ENCODE measurements around the gene PRKAR1B.

Gene PRKAR1B

GRCh38 chr7:536231-536630 is 190.8 kb downstream of the PRKAR1B start:
- DNase-seq = no peak

GRCh38 chr7:534959-535358 is 192.1 kb downstream of the PRKAR1B start:
- DNase-seq = no peak

GRCh38 chr7:534075-534474 is 193.0 kb downstream of the PRKAR1B start:
- DNase-seq = no peak

DNA sequence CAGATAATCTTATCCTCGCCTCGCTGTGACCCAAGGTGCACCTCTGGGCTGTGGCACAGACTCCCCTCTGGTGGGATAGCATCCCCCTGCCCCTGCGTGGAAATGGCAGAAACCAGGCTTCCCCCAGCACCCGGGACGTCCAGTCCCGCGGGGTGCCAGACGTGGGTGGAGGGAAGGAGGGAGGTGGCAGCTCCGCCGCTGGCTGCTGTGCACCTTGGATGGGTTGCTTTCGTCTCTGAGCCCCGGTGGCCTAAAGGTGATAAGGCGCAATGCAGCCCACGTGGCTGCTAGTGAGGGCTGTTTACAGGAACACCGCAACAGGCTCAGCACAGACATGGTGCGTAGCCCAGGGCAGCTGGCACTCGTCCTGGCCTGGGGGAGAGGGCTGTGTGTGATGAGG is 193.8 kb downstream of the PRKAR1B start:
- DNase-seq = no peak

GRCh38 chr7:532379-533143 is 194.5 kb downstream of the PRKAR1B start:
- no peak for DNase-seq

DNA sequence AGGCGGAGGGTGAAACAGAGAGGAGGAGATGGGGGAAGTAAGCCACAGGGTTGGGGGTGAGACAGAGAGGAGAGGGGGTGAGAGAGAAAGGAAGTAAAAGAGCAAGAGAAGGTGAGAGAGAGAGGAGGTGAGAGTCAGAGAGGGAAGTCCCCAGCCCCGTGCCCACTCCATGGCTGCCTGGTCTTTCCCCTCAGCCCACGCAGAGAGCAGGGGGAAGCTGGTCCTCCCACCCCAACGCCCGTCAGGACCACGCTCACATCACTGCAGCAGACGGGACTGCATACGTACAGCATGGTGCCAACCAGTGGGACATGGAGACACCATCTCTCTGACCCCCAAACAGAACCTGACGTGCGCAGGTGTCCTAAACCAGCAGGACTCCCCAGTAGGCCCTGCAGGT is 195.3 kb downstream of the PRKAR1B start:
- DNase-seq = peak; percentile 17

- no peak for DNase-seq
These were observed 198.6 kb downstream of the PRKAR1B start for GRCh38 chr7:528451-528850.

DNA sequence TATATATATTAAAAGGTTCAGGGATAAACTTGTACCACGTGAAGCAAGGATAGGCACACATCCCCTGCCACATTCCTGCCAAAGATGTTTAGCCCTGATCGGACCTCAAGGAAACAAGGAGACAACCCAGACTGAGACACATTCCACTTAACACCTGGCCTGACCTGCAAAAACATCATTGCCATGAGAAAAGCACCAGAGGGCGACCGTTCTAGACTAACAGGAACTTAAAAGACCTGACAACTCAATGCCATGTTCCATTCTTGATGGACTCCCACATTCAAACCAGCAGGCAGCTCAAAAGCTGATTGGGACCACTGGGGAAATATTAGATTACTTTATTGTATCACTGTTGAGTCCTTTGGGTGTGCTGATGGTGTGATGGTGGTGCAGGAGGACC is 199.4 kb downstream of the PRKAR1B start:
- DNase-seq = no peak

DNA sequence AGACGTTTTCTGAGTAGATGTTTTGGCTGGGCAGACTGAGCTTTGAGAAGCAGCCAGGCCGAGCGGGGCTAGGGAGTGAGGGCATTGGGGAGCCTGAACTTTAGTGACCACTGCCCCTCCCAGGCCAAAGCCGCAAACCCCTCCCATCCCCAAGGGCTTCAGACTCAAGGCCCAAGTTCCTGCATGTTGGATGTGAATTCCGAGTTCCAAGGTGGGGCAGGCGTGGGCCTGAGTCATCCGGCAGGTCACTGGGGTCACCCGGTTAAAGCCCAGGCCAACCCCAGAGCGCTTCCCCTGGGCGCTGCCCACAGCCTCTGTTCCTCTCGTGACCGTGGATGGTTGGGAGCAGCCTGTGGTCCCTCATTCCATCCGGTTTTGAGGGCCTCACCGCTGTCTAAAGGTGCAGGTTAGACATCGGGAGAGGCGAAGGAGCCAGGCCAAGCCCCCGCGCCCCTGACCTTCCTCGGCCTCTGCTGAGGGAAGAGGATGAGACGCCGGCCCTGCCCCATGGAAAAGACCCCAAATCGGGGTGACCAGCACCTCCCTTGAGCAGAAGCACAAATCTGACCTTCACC is 200.5 kb downstream of the PRKAR1B start:
- DNase-seq = no peak

GRCh38 chr7:525740-526139 is 201.3 kb downstream of the PRKAR1B start:
- DNase-seq = no peak

DNA sequence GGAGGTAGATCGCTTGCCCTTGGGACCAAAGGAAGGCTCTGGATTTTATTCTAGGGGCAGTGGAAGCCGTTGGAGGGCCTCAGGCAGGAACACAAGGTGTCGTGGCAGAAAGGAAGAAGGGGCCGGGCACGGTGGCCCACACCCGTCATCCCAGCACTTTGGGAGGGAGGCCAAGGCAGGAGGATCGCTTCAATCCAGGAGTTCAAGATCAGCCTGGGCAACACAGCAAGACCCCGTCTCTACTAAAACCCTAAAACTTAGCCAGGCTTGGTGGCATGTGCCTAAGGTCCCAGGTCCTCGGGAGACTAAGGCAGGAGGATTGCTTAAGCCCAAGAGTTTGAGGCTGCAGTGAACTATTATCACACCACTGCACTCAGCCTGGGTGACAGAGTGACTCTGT is 202.3 kb downstream of the PRKAR1B start:
- no peak for DNase-seq

- no peak for DNase-seq
These were observed 203.4 kb downstream of the PRKAR1B start for GRCh38 chr7:523347-524336.

DNA sequence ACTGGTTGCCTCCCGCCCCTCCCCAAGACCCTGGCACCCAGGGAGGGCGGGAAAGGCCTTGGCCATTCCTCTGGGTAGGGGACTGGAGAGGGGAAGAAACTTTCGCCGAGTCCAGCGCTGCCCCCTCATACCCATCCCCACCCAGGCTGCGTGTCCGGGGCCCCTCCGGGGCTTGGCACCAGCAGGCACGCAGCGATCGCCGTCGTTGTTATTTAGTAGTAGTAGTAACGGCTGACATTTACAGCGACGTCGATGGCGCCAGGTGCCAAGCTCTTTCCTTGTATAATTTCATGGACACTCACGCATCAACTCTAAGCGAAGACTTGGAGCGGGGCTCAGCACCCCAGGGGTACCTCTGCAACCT is 204.1 kb downstream of the PRKAR1B start:
- no peak for DNase-seq

- peak; percentile 29 for DNase-seq
These were observed 204.8 kb downstream of the PRKAR1B start for GRCh38 chr7:522071-522950.

- no peak for DNase-seq
These were observed 205.6 kb downstream of the PRKAR1B start for GRCh38 chr7:521221-522070.

DNA sequence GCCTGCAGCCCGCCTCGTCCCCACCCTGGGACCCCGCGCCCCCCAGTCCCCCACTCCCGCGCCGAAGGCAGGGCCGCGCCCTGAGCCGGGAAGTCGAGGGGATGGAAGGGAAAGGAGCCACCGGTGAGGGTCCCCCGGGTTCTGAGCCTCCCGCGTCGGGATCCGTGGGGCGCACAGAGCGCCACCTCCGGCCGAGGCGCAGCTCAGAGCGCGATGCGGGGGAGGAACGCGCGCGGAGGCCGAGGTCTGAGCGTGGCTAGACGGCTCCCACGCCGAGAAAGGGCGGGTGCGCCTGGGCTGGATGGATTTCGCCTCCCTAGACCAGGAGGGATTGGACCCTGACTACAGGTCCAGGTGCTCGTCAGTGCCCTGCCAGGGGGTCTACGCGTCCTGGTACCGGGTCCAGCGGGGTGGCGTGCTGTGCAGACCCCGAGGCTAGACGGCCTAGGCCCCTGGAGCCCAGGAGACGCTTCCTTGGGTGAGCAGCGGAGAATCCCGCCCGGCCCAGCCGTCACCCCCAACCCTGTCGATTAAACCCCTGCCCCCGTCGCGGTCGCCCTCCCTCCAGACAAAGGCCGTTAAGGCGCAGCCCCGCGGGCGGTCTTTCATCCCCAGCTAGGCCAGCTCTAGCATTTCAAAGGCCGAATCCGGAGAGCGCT is 206.4 kb downstream of the PRKAR1B start:
- no peak for DNase-seq

GRCh38 chr7:519484-520390 is 207.3 kb downstream of the PRKAR1B start, which contains the start of gene PDGFA:
PDGFA (minus strand) TSS chr7:519846; CDS start chr7:519001, 845 bp downstream.
- peak; percentile 15 for DNase-seq

DNA sequence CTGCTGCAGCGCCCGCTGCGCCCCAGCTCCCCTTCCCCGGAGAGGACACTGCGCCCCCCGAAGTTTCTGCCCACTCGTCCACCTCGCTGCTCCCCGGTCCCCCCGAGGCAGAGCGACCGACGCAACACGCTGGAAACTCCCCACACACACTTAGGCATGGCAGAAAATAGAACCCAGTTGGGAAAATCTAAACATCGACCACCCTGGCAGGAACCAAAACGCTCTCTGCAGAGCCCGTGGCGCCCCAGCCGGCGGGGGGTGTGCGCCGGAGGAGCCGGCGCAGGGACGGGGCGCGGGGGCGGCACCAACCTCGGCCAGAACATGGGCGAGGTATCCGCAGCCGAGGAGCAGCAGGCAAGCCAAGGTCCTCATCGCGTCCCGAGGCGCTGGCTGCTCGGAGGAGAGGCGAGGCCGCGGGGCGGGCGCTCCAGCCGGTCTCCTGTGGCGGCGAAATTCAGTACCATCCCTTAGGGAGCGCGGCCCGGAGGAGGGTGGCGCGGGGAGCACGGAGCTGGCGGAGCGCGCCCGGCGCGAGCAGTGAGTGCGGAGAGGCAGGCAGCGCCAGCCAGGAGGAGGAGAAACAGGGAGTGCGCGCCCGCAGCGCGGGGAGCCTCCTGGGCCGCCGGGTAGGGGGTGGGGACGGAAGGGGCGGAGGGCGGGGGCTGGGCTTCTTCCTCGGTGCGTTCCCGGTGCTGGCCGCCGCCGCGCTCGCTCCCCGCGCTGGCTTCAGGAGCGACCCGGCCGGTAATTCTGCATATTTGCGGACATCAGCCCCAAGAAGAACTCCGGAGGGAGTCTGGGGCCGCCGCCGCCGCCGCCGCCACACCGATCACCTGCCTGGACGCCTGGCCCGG is 208.2 kb downstream of the PRKAR1B start:
- peak; percentile 45 for DNase-seq

All from stimulated activated CD4-positive, alpha-beta T cell treated with anti-CD3 and anti-CD28 coated beads, Interleukin-4, amount 100 ng/mL, for 24 hours (primary cell).